SK-N-SH treated with all-trans-retinoic acid at 6 μM for 48 hours (cell line): Measurements from ENCODE around the gene LAPTM4A.
A peak's percentile ranks its signal among the peaks of the same experiment; 100 is the strongest.

Experiments
- ATAC-seq: fragments of 200-7000 bp; cut with Tn5 transposase; 3 replicates; pipeline ENCODE4 v1.9.1; 2020; ENCODE audit warnings: mild to moderate bottlenecking, moderate library complexity
- ARNTL ChIP-seq: fragments of 450-650 bp; formaldehyde crosslinking; IDR thresholded peaks from 2 replicates; pipeline ENCODE4 v1.5.0; 2020; ENCODE audit warnings: low read depth, mild to moderate bottlenecking, moderate library complexity, borderline replicate concordance
- BACH2 ChIP-seq: fragments of 250-450 bp; sonication (Bioruptor Pico); IDR thresholded peaks from 2 replicates; pipeline ENCODE4 v1.9.0; 2021; ENCODE audit warnings: mild to moderate bottlenecking, borderline replicate concordance
- CSRNP3 ChIP-seq: fragments of 250-450 bp; sonication (Bioruptor Pico); IDR thresholded peaks from 2 replicates; pipeline ENCODE4 v1.5.1; 2021; ENCODE audit warnings: mild to moderate bottlenecking, moderate library complexity
- GLIS3 ChIP-seq: fragments of 250-450 bp; sonication (Bioruptor Pico); IDR thresholded peaks from 2 replicates; pipeline ENCODE4 v1.5.0; 2020; ENCODE audit warnings: mild to moderate bottlenecking, moderate library complexity
- PATZ1 ChIP-seq: fragments of 250-450 bp; sonication (Bioruptor Pico); IDR thresholded peaks from 2 replicates; pipeline ENCODE4 v1.8.0; 2020; ENCODE audit warnings: mild to moderate bottlenecking, moderate library complexity, borderline replicate concordance
- POU6F1 ChIP-seq: fragments of 250-450 bp; sonication (Bioruptor Pico); IDR thresholded peaks from 2 replicates; pipeline ENCODE4 v1.8.0; 2021; ENCODE audit warnings: low read depth, mild to moderate bottlenecking, moderate library complexity, borderline replicate concordance
- PPARA ChIP-seq: fragments of 250-450 bp; sonication (Bioruptor Pico); IDR thresholded peaks from 2 replicates; pipeline ENCODE4 v1.5.0; 2020; ENCODE audit warnings: mild to moderate bottlenecking, borderline replicate concordance
- SNAI2 ChIP-seq: fragments of 250-450 bp; sonication (Bioruptor Pico); IDR thresholded peaks from 2 replicates; pipeline ENCODE4 v1.5.0; 2020; ENCODE audit warnings: mild to moderate bottlenecking, moderate library complexity
- TCF4 ChIP-seq: fragments of 250-450 bp; sonication (Bioruptor Pico); IDR thresholded peaks from 2 replicates; pipeline ENCODE4 v1.8.0; 2021; ENCODE audit warnings: mild to moderate bottlenecking, moderate library complexity, borderline replicate concordance
- TSHZ2 ChIP-seq: fragments of 250-450 bp; sonication (Bioruptor Pico); IDR thresholded peaks from 2 replicates; pipeline ENCODE4 v1.5.0; 2020; ENCODE audit warnings: mild to moderate bottlenecking, moderate library complexity
- ZFP3 ChIP-seq: fragments of 250-450 bp; sonication (Bioruptor Pico); IDR thresholded peaks from 2 replicates; pipeline ENCODE4 v1.5.0; 2020; ENCODE audit warnings: mild to moderate bottlenecking, moderate library complexity
- ZFP30 ChIP-seq: fragments of 450-650 bp; formaldehyde crosslinking; IDR thresholded peaks from 2 replicates; pipeline ENCODE4 v1.5.0; 2022; ENCODE audit warnings: mild to moderate bottlenecking, moderate library complexity
- ZNF565 ChIP-seq: fragments of 450-650 bp; formaldehyde crosslinking; conservative IDR thresholded peaks from 2 replicates; pipeline ENCODE4 v1.5.0; 2020; ENCODE audit warnings: low read depth, mild to moderate bottlenecking, moderate library complexity

The LAPTM4A gene

GRCh38 chr2:20033322-20033721 is 18.1 kb downstream of the LAPTM4A start (continued):
- TF ChIP-seq POU6F1, result no peak
- no peak for TF ChIP-seq ZNF565 (CRISPR knock-in tag)
- TF ChIP-seq SNAI2 (CRISPR knock-in tag), result no peak

- no peak for ATAC-seq
- TF ChIP-seq TCF4 (CRISPR knock-in tag) (no peak), PPARA (CRISPR knock-in tag) (no peak), GLIS3 (CRISPR knock-in tag) (no peak), CSRNP3 (no peak), PATZ1 (CRISPR knock-in tag) (no peak), ZFP3 (no peak), TSHZ2 (no peak), ARNTL (no peak), ZNF565 (CRISPR knock-in tag) (no peak)
These were observed 21.2 kb downstream of the LAPTM4A start for GRCh38 chr2:20030224-20030623.

- TF ChIP-seq PATZ1 (CRISPR knock-in tag) (no peak), ZNF565 (CRISPR knock-in tag) (no peak), BACH2 (CRISPR knock-in tag) (no peak), ARNTL (no peak), ZFP30 (CRISPR knock-in tag) (no peak), TSHZ2 (no peak), PPARA (CRISPR knock-in tag) (no peak), TCF4 (CRISPR knock-in tag) (no peak), CSRNP3 (no peak)
These were observed 23.6 kb downstream of the LAPTM4A start for GRCh38 chr2:20027705-20028434.

More at GRCh38 chr2:20027705-20028434, 23.6 kb downstream of the LAPTM4A start:
- peak; percentile 39; the same call in 2 of the 3 replicates for ATAC-seq
